GM12878 (cell line): Measurements from ENCODE around the gene PLK1. TPM values are rescaled to one million over a fixed set of nuclear protein-coding genes. Genes with fewer than 3 reads are reported as not detected.

ENCODE experiments used
- CEBPZ ChIP-seq: fragments of 150-350 bp; IDR thresholded peaks from 2 replicates; pipeline ENCODE4 v1.6.1; 2016; ENCODE audit warnings: low read depth, low read length
- CHD4 ChIP-seq: fragments of 200-600 bp; sonication (generic); IDR thresholded peaks from 2 replicates; pipeline ENCODE4 v1.6.1; 2016; ENCODE audit warnings: mild to moderate bottlenecking
- DPF2 ChIP-seq: fragments of 450-650 bp; IDR thresholded peaks from 2 replicates; pipeline ENCODE4 v1.6.1; 2017; ENCODE audit warnings: mild to moderate bottlenecking
- EED ChIP-seq: sonication (generic); IDR thresholded peaks from 2 replicates; pipeline ENCODE4 v1.6.1; 2016; ENCODE audit warnings: antibody characterized with exemption, low read depth
- ELK1 ChIP-seq: IDR thresholded peaks from 2 replicates; pipeline ENCODE4 v1.6.1; 2012; ENCODE audit warnings: low read depth, low read length, improper control_type of control experiment
- HDAC6 ChIP-seq: fragments of 200-600 bp; sonication (generic); IDR thresholded peaks from one replicate; pipeline ENCODE4 v1.8.0; 2017; ENCODE audit warnings: antibody characterized with exemption; ENCODE audit not compliant: unreplicated experiment
- IRF4 ChIP-seq: IDR thresholded peaks from 2 replicates; pipeline ENCODE4 v1.6.1; 2011; ENCODE audit warnings: low read depth, low read length
- KAT2A ChIP-seq: conservative IDR thresholded peaks from 2 replicates; pipeline ENCODE4 v1.6.1; 2011; ENCODE audit warnings: low read depth, low read length; ENCODE audit not compliant: control insufficient read depth
- MXI1 ChIP-seq: fragments of 150-350 bp; IDR thresholded peaks from 2 replicates; pipeline ENCODE4 v1.6.1; 2011; ENCODE audit warnings: low read depth, mild to moderate bottlenecking, inconsistent platforms, low read length, improper control_type of control experiment
- NR2C1 ChIP-seq: fragments of 450-650 bp; IDR thresholded peaks from 2 replicates; pipeline ENCODE4 v1.6.1; 2017; ENCODE audit warnings: antibody characterized with exemption, mild to moderate bottlenecking, moderate library complexity
- PAX8 ChIP-seq: fragments of 450-650 bp; IDR thresholded peaks from 2 replicates; pipeline ENCODE4 v1.6.1; 2017; ENCODE audit warnings: mild to moderate bottlenecking, moderate library complexity
- POLR2AphosphoS5 ChIP-seq: IDR thresholded peaks from 2 replicates; pipeline ENCODE4 v1.6.1; 2011; ENCODE audit warnings: mild to moderate bottlenecking, low read length, inconsistent platforms
- RUNX3 ChIP-seq: IDR thresholded peaks from 2 replicates; pipeline ENCODE4 v1.6.1; 2012; ENCODE audit warnings: low read length, inconsistent platforms
- SMAD1 ChIP-seq: fragments of 450-650 bp; IDR thresholded peaks from 2 replicates; pipeline ENCODE4 v1.6.1; 2018; ENCODE audit warnings: mild to moderate bottlenecking, low read depth; ENCODE audit not compliant: partially characterized antibody
- SMARCA5 ChIP-seq: fragments of 450-650 bp; IDR thresholded peaks from 2 replicates; pipeline ENCODE4 v1.6.1; 2017; ENCODE audit warnings: mild to moderate bottlenecking
- SRF ChIP-seq, 2 experiments: IDR thresholded peaks; 2 replicates each; pipeline ENCODE4 v1.6.1; 2011; ENCODE audit warnings: low read depth in 2 of 2, low read length in 2 of 2, mild to moderate bottlenecking in 1 of 2, moderate library complexity in 1 of 2
- STAT1 ChIP-seq: fragments of 450-650 bp; conservative IDR thresholded peaks from 2 replicates; pipeline ENCODE4 v1.6.1; 2014; ENCODE audit warnings: antibody characterized with exemption, mild to moderate bottlenecking
- SUPT20H ChIP-seq: IDR thresholded peaks from 2 replicates; pipeline ENCODE4 v1.6.1; 2011; ENCODE audit warnings: low read depth, mild to moderate bottlenecking, low read length, moderate library complexity, borderline replicate concordance; ENCODE audit not compliant: control insufficient read depth
- ZNF217 ChIP-seq: fragments of 450-650 bp; IDR thresholded peaks from 2 replicates; pipeline ENCODE4 v1.6.1; 2017; ENCODE audit warnings: antibody characterized with exemption, mild to moderate bottlenecking
- polyA plus RNA-seq, 11 experiments: library from polyadenylated mRNA; depleted of rRNA in 4 of 11; unstranded in 6 of 11; stranded (reverse) in 5 of 11; fragments of >200 nt; fragmentation: Nextera tagmentation in 4 of 11; fragmentation: Illumina TruSeq in 1 of 11; extraction: Ambion mirVana in 4 of 11; extraction: Trizol in 1 of 11; gene quantifications; 1 replicate in 1 of 11; 2 replicates in 10 of 11; pipeline versions ENCODE4 v1.2.1 to v1.2.3, GENCODE V29; 2011 to 2016; ENCODE audit warnings: inconsistent platforms in 2 of 11, missing spikeins in 2 of 11, low read depth in 1 of 11
- total RNA-seq, 4 experiments: library from RNA; depleted of rRNA in 3 of 4; stranded (reverse); fragments of >200 nt in 3 of 4; fragmentation: Illumina TruSeq in 1 of 4; extraction: Trizol in 1 of 4; gene quantifications; 2 replicates each; pipeline versions ENCODE4 v1.2.1 to v1.2.3, GENCODE V29; 2013 to 2021
- TF ChIP-seq, protein P1 (sequence below): fragments of 150-350 bp; IDR thresholded peaks from 2 replicates; pipeline ENCODE4 v1.6.1; 2014; ENCODE audit warnings: mild to moderate bottlenecking, low read depth, low read length
- TF ChIP-seq, protein P2 (sequence below): fragments of 450-650 bp; IDR thresholded peaks from 2 replicates; pipeline ENCODE4 v1.6.1; 2017; ENCODE audit warnings: mild to moderate bottlenecking, moderate library complexity

PLK1 gene
- total and polyA plus RNA-seq, 10 of the 15 experiments (the other 5 are each of a cell fraction or from before 2014, with no cell fraction given) = 11.3 to 191 (median 84.5) TPM

GRCh38 chr16:23640931-23641765, 37.5 kb upstream of the PLK1 start, which contains the start of the genes DCTN5 and PALB2 (continued):
- TF ChIP-seq ELK1 (peak; percentile 96), HDAC6 (peak; percentile 76), CHD4 (no peak), RUNX3 (peak; percentile 39), SRF (IDR thresholded peaks at IDR 0.05; ENCODE audit: low read depth in 2 of 2, low read length in 2 of 2) (peak; percentile 98 to 100), PAX8 (no peak), POLR2AphosphoS5 (peak; percentile 87), IRF4 (peak; percentile 61), NR2C1 (peak; percentile 73), SMARCA5 (no peak), KAT2A (no peak), EED (peak; percentile 40; the same call in 1 of the 2 replicates), MXI1 (peak; percentile 91), ZNF217 (no peak), SUPT20H (no peak), STAT1 (peak; percentile 23; the same call in 1 of the 2 replicates), SMAD1 (no peak), CEBPZ (peak; percentile 80), DPF2 (0 out of 2 replicates have a peak, but pooled peaks have one; percentile 15)
- TF ChIP-seq, protein P1, sequence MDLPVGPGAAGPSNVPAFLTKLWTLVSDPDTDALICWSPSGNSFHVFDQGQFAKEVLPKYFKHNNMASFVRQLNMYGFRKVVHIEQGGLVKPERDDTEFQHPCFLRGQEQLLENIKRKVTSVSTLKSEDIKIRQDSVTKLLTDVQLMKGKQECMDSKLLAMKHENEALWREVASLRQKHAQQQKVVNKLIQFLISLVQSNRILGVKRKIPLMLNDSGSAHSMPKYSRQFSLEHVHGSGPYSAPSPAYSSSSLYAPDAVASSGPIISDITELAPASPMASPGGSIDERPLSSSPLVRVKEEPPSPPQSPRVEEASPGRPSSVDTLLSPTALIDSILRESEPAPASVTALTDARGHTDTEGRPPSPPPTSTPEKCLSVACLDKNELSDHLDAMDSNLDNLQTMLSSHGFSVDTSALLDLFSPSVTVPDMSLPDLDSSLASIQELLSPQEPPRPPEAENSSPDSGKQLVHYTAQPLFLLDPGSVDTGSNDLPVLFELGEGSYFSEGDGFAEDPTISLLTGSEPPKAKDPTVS = no peak; the same call in 1 of the 2 replicates
- TF ChIP-seq, protein P2, sequence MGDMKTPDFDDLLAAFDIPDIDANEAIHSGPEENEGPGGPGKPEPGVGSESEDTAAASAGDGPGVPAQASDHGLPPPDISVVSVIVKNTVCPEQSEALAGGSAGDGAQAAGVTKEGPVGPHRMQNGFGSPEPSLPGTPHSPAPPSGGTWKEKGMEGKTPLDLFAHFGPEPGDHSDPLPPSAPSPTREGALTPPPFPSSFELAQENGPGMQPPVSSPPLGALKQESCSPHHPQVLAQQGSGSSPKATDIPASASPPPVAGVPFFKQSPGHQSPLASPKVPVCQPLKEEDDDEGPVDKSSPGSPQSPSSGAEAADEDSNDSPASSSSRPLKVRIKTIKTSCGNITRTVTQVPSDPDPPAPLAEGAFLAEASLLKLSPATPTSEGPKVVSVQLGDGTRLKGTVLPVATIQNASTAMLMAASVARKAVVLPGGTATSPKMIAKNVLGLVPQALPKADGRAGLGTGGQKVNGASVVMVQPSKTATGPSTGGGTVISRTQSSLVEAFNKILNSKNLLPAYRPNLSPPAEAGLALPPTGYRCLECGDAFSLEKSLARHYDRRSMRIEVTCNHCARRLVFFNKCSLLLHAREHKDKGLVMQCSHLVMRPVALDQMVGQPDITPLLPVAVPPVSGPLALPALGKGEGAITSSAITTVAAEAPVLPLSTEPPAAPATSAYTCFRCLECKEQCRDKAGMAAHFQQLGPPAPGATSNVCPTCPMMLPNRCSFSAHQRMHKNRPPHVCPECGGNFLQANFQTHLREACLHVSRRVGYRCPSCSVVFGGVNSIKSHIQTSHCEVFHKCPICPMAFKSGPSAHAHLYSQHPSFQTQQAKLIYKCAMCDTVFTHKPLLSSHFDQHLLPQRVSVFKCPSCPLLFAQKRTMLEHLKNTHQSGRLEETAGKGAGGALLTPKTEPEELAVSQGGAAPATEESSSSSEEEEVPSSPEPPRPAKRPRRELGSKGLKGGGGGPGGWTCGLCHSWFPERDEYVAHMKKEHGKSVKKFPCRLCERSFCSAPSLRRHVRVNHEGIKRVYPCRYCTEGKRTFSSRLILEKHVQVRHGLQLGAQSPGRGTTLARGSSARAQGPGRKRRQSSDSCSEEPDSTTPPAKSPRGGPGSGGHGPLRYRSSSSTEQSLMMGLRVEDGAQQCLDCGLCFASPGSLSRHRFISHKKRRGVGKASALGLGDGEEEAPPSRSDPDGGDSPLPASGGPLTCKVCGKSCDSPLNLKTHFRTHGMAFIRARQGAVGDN = 0 out of 2 replicates have a peak, but pooled peaks have one; percentile 56
